Endothelial cell of umbilical vein (primary cell): ENCODE results near the gene PTGES. TPM values are rescaled to one million over a fixed set of nuclear protein-coding genes. Genes with fewer than 3 reads are reported as not detected.

Experiments used
- BruUV-seq: library from RNA; stranded (reverse); fragments of 400-500 nt; replicated peaks from 2 replicates; lab custom pipeline; 2021; lab: Mats Ljungman, UMichigan
- CTCF ChIA-PET: fragments of 300-600, 350-600 bp; sonication (Branson Sonifier 250); formaldehyde crosslinking; loops from one replicate; lab custom pipeline; 2021; ENCODE audit warnings: antibody characterized with exemption, inconsistent platforms; lab: Charles Lee
- POLR2A ChIA-PET: fragments of 300-600, 350-600 bp; sonication (Branson Sonifier 250); formaldehyde crosslinking; loops from one replicate; lab custom pipeline; 2021; ENCODE audit warnings: antibody characterized with exemption, inconsistent platforms; lab: Charles Lee
- DNase-seq: peaks from one replicate; pipeline ENCODE4 v3.0.0-alpha.2; 2011; ENCODE audit warnings: low read depth, low spot score
- FAIRE-seq: peaks from 2 replicates; lab custom pipeline; 2011; peaks lifted over from hg19 to GRCh38; lab: Jason Lieb, UNC
- H2AFZ ChIP-seq: 2 replicates; pipeline ENCODE4 v1.6.0; 2012; ENCODE audit warnings: low read depth, low read length, control low read depth, inconsistent platforms
- H3K27ac ChIP-seq: 2 replicates; pipeline ENCODE4 v1.5.1; 2011; ENCODE audit warnings: low read depth, mild to moderate bottlenecking, control low read depth, low read length, moderate library complexity; ENCODE audit not compliant: insufficient read depth
- H3K27me3 ChIP-seq, 2 experiments: 2 replicates each; pipeline versions ENCODE4 v1.6.0 to v1.6.1; 2011; ENCODE audit warnings: low read length in 2 of 2, mixed read lengths in 1 of 2; ENCODE audit not compliant: control insufficient read depth in 2 of 2, insufficient read depth in 2 of 2
- H3K36me3 ChIP-seq, 2 experiments: 2 replicates in 1 of 2; 3 replicates in 1 of 2; pipeline ENCODE4 v1.5.1; 2011; ENCODE audit warnings: low read length in 2 of 2, mild to moderate bottlenecking in 1 of 2, moderate library complexity in 1 of 2; ENCODE audit not compliant: control insufficient read depth in 2 of 2, insufficient read depth in 2 of 2; ENCODE audit errors: extremely low read depth in 1 of 2
- H3K4me1 ChIP-seq: 3 replicates; pipeline ENCODE4 v1.5.1; 2011; ENCODE audit warnings: mild to moderate bottlenecking, low read length; ENCODE audit not compliant: control insufficient read depth, insufficient read depth; ENCODE audit errors: extremely low read depth
- H3K4me2 ChIP-seq: 2 replicates; pipeline ENCODE4 v1.6.1; 2011; ENCODE audit warnings: low read length, control low read depth, mixed read lengths; ENCODE audit not compliant: insufficient read depth
- H3K4me3 ChIP-seq, 3 experiments: fragments of 200-600 bp in 1 of 3; sonication (generic), shearing (Covaris generic) in 1 of 3; replicated peaks in 1 of 3; 2 replicates each; pipeline ENCODE4 v1.5.1; 2011 to 2016; ENCODE audit warnings: control low read depth in 3 of 3, low read length in 3 of 3, mild to moderate bottlenecking in 2 of 3, inconsistent platforms in 1 of 3, low read depth in 1 of 3, moderate library complexity in 1 of 3; ENCODE audit not compliant: insufficient read depth in 1 of 3
- H3K79me2 ChIP-seq: 2 replicates; pipeline ENCODE4 v1.6.0; 2012; ENCODE audit warnings: low read length, inconsistent platforms; ENCODE audit not compliant: control insufficient read depth, insufficient read depth
- H3K9ac ChIP-seq: replicated peaks from 2 replicates; pipeline ENCODE3; 2011; ENCODE audit warnings: low read length, control low read depth; ENCODE audit not compliant: insufficient read depth; ENCODE audit errors: extremely low read depth
- H3K9me1 ChIP-seq: replicated peaks from 3 replicates; pipeline ENCODE4 v1.6.0; 2011; ENCODE audit warnings: mild to moderate bottlenecking, low read length; ENCODE audit not compliant: control insufficient read depth, insufficient read depth; ENCODE audit errors: extremely low read depth
- H3K9me3 ChIP-seq: replicated peaks from 2 replicates; pipeline ENCODE4 v1.5.1; 2012; ENCODE audit warnings: low read length, inconsistent platforms; ENCODE audit not compliant: control insufficient read depth, insufficient read depth
- H4K20me1 ChIP-seq: replicated peaks from 2 replicates; pipeline ENCODE3; 2011; ENCODE audit warnings: mild to moderate bottlenecking, low read length; ENCODE audit not compliant: control insufficient read depth, insufficient read depth; ENCODE audit errors: extremely low read depth
- CTCF ChIP-seq, 2 donors: IDR thresholded peaks; 1 replicate in 1 of 2; 2 replicates in 1 of 2; pipeline ENCODE4 v1.5.1; 2011; ENCODE audit warnings: low read length in 2 of 2, mild to moderate bottlenecking in 2 of 2, moderate library complexity in 2 of 2, control low read depth in 1 of 2, inconsistent platforms in 1 of 2, low read depth in 1 of 2; ENCODE audit not compliant: insufficient read depth in 1 of 2; ENCODE audit errors: extremely low read depth in 1 of 2
- EZH2 ChIP-seq: IDR thresholded peaks from 2 replicates; pipeline ENCODE4 v1.6.1; 2012; ENCODE audit warnings: borderline replicate concordance, low read depth, mild to moderate bottlenecking, moderate library complexity, low read length, inconsistent platforms; ENCODE audit not compliant: severe bottlenecking
- FOS ChIP-seq: IDR thresholded peaks from 2 replicates; pipeline ENCODE4 v1.6.1; 2011; ENCODE audit warnings: mild to moderate bottlenecking, low read length, moderate library complexity, borderline replicate concordance; ENCODE audit not compliant: insufficient read depth
- GATA2 ChIP-seq: IDR thresholded peaks from 2 replicates; pipeline ENCODE4 v1.7.0; 2011; ENCODE audit warnings: low read depth, mild to moderate bottlenecking, moderate library complexity, mixed read lengths, low read length; ENCODE audit not compliant: insufficient read length, insufficient read depth
- JUN ChIP-seq: IDR thresholded peaks from 2 replicates; pipeline ENCODE4 v1.6.1; 2011; ENCODE audit warnings: borderline replicate concordance, low read depth; ENCODE audit not compliant: insufficient read length, insufficient read depth
- MAX ChIP-seq: IDR thresholded peaks from 2 replicates; pipeline ENCODE4 v1.6.1; 2011; ENCODE audit not compliant: insufficient read depth, insufficient read length
- POLR2A ChIP-seq: IDR thresholded peaks from 2 replicates; pipeline ENCODE4 v1.6.1; 2012; ENCODE audit warnings: low read depth, mild to moderate bottlenecking, control low read depth, low read length
- POLR2AphosphoS5 ChIP-seq: IDR thresholded peaks from 2 replicates; pipeline ENCODE4 v1.6.1; 2012; ENCODE audit warnings: low read depth, mild to moderate bottlenecking, control low read depth, low read length, moderate library complexity; ENCODE audit not compliant: insufficient read depth
- dilution Hi-C: fragments of 300-500 bp; cut with MboI; formaldehyde crosslinking; loops from one replicate; pipeline ENCODE4 v1.15.0; 2019; ENCODE audit warnings: low sequenced_read_pairs; ENCODE audit not compliant: extremely low pct_ligation_motif_present
- intact Hi-C: fragments of 100-400 bp; cut with micrococcal nuclease; formaldehyde crosslinking; loops from one replicate; pipeline ENCODE4 v1.10.0; 2022
- polyA plus RNA-seq, 4 experiments: library from polyadenylated mRNA; depleted of rRNA in 3 of 4; stranded (reverse) in 3 of 4; unstranded in 1 of 4; fragments of >200 nt; gene quantifications; 2 replicates each; pipeline versions ENCODE4 v1.2.1 to v1.2.3, GENCODE V29; 2011 to 2012; ENCODE audit warnings: missing spikeins in 1 of 4
- total RNA-seq: library from RNA; stranded (reverse); gene quantifications from 2 replicates; pipeline ENCODE4 v1.2.3, GENCODE V29; 2021

Gene PTGES
- total and polyA plus RNA-seq, 2 donors (not counting 3 experiments of a cell fraction or from before 2014, with no cell fraction given), result not detected

GRCh38 chr9:129794549-129794948 lies 41.7 kb upstream of the PTGES start:
- Histone ChIP-seq H3K9me1 (no peaks in the 10 kb centered on the region), H3K79me2 (no peaks in the 10 kb centered on the region), H3K4me3 (no peak overlapping the region), H3K36me3 (no peaks in the 10 kb centered on the region), H2AFZ (no peak overlapping the region), H4K20me1 (no peaks in the 10 kb centered on the region), H3K9me3 (no peaks in the 10 kb centered on the region), H3K4me2 (no peak overlapping the region), H3K4me1 (no peaks in the 10 kb centered on the region), H3K9ac (no peak overlapping the region), H3K27ac (no peak overlapping the region), H3K27me3 (peaks cover 0 to 5% of the 10 kb centered on the region in 2 experiments)
- CTCF ChIA-PET, result no interaction called here
- intact Hi-C loops (no loop called here), dilution Hi-C loops (no loop called here)
- TF ChIP-seq POLR2AphosphoS5 (no peak), MAX (no peak), CTCF (IDR thresholded peaks at IDR 0.05; ENCODE audit: extremely low read depth in 1 of 2, insufficient read depth in 1 of 2, low read depth in 1 of 2, low read length in 2 of 2) (no peak), POLR2A (no peak), EZH2 (no peak), FOS (no peak), GATA2 (no peak), JUN (no peak)
- no peak for DNase-seq
- no peak for FAIRE-seq
- no TSS peak for BruUV-seq
- POLR2A ChIA-PET, result no interaction called here
